Measurements from ENCODE around the gene TJP3.
A peak's percentile ranks its signal among the peaks of the same experiment; 100 is the strongest.

The TJP3 gene

GRCh38 chr19:3692141-3693024 is 15.8 kb upstream of the TJP3 start:
- peak; percentile 51 for DNase-seq

DNA sequence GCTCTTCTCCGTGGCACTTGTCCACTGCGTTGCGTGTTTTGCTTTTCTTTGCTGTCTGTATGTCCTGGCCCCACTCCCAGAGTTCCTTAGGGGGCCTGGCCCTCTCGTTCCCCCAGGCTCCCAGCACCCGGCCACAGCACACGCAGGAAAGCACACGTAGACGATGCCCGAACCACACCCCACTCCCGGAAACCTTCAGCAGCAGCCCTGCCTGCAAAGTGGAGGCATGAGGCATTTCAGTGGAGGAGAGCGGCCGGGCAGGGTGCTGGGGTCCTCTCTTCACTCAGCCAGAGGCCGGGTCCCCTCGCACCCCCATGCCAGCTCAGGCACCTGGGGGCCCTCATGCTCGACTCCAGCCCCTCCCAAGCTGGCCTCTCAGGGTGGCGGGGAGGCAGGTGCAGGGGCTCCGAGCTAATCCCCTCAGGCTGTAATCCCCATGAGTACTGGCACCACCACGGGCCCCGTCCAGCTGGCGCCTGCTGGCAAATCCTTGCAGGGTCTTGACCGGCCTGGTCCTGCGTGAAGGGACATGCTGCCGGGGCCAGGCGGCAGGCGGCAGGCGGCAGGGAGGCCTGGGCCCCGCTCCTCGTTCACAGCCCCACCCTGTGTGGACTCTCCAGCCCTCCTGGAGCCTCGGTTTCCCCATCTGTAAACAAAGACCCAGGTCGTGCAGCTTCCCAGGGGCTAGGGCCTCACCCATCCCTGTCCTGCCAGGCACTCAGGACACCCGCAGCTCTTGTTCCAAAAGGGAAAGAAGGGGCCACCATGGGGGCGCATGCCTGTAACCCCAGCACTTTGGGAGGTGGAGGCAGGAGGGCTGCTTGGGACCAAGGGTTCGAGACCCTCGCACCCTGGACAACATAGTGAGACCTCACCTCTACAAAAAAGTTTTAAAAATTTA is 14.9 kb upstream of the TJP3 start:
- no peak for DNase-seq

DNA sequence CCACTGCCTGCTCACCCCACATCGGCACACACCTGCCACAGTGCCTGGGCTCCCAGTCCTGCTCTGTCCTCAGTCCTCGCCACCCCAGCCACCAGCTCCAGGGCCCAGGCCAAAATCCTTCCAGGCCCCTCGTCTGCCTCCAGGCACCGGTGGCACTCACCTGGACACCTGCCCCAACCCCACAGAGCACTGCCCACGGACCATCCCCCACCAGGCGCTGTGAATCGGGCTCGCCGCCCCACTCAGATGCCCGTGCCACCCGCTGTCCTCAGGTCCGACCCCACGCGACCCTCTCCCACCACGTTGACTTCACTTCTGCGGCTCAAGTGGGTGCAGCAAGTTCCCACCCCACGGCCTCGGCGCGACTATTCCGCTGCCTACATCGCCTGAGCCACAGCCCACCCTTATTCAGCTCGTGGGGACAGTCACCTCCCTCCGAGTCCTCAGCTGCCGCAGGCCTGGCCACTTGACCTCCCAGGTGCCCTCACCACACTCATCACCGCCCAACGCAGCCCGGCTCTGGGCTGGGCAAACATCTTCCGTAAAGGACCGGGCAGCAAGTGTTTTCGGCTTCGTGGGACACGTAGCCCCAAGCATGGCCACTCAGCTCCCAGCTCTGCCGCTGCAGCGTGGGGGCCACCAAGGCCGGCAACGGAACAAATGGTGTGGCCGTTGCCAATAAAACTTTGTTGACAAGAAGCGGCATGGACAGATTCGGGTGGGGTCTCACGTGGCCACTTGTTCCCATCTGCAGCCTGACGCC is 13.6 kb upstream of the TJP3 start:
- no peak for DNase-seq

GRCh38 chr19:3695124-3695733 is 13.0 kb upstream of the TJP3 start:
- DNase-seq: no peak

DNA sequence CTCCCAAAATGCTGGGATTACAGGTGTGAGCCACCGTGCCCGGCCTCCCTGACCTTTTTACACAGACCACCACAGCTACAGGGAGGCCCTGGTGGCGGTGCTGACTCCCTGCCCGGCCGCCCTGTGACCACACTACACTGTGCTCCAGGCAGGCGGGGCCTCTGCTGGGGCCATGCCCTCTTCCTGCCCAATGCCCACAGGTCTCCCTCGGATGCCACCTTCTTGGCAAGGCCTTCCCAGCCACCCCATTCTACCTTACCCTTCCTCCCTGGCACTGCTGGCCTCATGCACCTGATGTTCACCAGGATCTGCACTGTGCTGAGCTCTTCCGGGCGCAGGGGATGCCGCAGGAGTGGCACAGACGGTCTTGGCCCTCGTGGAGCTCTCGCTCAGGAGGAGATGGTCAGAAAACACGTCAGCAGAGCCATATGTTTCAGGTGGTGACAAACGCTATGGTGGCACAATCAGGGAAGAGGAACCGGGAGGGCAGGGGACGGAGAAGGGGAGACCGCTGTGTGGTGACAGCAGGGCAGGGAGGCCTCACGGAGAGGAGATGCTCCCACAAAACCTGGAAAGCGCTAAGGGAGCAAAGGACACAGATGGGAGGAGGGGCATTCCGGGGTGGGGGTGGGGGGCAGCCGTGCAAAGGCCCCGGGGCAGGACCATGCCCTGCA is 12.1 kb upstream of the TJP3 start:
- DNase-seq: no peak

GRCh38 chr19:3696660-3696995 is 11.6 kb upstream of the TJP3 start:
- no peak for DNase-seq

DNA sequence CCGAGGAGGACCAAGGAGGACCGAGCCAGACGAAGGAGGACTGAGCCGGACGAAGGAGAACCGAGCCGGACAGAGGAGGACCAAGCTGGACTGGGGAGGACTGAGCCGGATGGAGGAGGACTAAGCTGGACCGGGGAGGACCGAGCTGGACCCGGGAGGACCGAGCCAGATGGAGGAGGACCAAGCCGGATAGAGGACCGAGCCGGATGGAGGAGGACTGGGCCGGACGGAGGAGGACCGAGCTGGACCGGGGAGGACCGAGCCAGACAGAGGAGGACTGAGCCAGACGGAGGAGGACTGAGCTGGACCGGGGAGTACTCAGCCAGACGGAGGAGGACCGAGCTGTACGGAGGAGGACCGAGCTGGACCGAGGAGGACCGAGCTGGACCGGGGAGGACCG is 11.1 kb upstream of the TJP3 start:
- no peak for DNase-seq

GRCh38 chr19:3697671-3698385 is 10.4 kb upstream of the TJP3 start:
- DNase-seq: no peak

DNA sequence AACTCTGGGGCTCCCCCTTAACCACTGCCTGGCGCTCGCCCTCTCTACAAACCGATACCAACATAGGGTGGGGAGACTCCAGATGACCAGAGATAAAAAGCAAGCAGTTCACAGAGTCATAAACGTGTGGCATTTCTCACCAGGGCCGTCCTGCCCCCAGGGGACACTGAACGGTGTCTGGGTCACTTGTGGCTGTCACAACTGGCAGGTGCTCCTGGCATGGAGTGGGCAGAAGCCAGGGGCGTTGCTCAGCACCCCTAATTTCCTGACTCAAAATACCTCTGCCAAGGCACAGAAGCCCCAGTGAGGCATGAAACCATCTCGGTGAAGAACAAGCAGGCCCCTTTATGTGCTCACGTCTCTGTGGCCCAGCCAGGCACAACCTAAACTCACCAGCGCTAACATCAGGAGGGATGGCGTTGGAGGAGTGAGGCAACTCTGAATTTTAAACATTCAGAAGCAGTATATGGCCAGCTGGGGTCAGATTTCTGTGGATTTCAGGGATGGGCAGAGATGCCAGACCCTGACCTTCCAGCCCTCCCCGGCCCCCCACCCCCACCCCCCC is 9.7 kb upstream of the TJP3 start:
- no peak for DNase-seq

DNA sequence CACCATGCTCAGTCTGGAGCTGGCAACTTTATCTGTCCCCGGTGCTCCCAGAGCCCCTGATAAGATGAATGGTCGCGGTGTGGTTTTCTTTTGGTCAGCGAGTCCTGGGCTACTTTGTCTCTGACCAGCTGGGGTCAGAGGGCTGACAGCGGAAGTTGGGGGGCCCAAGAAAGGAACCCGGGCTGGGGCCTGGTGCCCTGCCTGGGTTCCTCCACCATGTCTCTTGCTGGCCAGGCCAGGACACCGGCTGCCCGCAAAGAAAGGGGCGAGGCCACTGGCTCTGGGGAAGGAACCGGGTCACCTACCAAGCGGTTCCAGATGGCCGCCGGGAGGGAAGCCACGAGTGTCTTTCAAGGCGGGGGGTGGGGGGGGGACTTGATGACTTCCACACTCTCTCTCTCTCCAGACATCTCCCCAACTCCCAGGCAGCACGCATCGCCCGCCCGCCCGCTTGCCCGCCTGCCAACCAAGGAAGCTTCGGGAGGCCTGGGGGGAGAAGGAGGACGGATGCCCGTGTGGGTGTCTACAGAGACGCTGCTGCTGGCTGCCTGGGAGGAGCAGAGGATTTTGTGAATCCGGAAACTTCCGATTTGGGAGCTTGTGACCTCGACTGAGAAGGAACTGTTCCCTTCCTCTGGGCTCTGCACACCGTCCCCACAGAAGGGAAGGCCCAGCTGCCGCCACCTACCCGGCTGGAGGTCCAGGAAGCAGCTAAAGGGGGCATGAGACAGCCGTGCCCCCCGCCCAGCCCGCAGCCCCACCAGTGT is 9.0 kb upstream of the TJP3 start:
- DNase-seq: no peak

- no peak for DNase-seq
Observed at GRCh38 chr19:3699741-3700241, 8.4 kb upstream of the TJP3 start.

- peak; percentile 92 for DNase-seq
Observed at GRCh38 chr19:3700242-3701032, 7.7 kb upstream of the TJP3 start, which contains the start of gene PIP5K1C. TSS of gene PIP5K1C (minus strand) at chr19:3700468. CDS start at chr19:3700390, 78 bp downstream.

GRCh38 chr19:3701200-3701599 is 7.0 kb upstream of the TJP3 start:
- no peak for DNase-seq

DNA sequence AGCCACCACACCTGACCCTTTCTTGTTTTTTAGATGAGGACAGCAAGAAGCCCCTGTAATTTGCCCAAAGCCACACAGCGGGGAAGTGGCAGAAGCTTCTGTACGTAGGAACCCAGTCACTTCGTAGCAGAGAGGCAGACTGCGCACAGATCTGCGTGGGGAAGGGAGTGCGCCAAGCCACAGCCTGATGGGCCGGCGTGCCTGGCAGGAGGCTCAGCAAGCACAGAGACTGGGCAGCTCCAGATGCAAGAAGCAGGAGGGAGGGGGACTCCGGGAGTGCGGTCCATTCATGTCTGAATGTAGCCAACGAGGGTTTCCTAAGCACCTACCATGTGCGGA is 347 bp upstream of the TJP3 start:
- no peak for DNase-seq

GRCh38 chr19:3710265-3710812 is 2.2 kb downstream of the TJP3 start:
- DNase-seq: no peak

DNA sequence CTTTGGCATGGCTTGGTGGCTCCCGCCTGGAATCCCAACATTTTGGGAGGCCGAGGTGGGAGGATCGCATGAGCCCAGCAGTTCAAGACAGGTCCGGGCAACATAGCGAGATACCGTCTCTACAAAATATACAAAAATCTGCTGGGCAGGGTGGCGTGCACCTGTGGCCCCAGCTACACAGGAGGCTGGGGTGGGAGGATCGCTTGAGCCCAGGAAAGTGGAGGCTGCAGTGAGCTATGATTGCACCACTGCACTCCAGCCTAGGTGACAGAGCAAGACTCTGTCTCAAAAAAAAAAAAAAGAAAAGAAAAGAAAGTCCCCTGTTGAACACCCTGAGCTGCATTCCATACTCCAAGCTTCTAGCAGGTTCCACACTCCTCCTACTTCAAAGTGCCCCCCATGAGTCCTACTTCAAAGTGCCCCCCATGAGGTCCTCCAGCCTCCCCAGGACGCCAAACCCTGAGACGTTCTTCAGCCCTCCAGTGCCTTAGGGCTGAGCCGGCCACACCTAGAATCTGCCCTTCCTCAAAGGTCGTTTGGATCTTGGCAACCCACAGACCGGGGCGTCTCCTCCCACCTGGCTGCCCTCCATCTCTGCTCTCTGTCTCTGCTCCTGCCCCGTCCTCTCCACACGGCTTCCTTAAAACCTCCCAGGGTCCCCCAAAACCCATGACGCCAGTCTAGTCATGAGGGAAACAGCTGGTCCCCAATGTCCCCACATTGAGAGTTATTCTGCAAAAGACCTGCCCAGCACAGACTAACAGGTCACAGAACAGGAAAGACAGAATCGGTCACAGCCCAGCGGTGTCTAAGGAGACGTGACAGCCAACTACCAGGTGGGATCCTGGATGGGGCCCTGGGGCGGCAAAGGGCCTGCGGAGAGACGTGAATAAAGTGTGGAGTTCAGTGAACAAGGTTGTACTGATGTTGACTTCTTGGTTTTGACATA is 4.8 kb downstream of the TJP3 start:
- no peak for DNase-seq

DNA sequence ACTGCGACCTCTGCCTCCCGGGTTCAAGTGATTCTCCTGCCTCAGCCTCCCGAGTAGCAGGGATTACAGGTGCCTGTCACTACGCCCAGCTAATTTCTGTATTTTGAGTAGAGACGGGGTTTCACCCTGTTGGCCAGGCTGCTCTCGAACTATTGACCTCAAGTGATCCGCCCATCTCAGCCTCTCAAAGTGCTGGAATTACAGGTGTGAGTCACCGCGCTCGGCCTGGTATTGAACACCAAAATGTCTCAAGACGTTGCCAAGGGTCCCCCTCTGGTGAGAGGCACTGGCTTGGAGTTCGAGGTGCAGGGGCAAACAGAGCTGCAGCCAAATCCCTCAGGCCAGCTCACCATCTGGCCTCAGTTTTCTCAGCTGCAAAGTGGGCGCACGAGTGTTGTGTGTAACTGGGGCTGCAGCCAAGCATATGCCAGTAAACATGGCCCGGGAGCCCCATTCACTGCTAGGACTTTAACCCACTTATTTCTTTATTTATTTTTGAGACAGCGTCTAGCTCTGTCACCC is 8.0 kb downstream of the TJP3 start:
- no peak for DNase-seq

- DNase-seq: no peak
Observed at GRCh38 chr19:3719868-3720267, 11.7 kb downstream of the TJP3 start.
